ENCODE results near the gene ARL3. TPM values are rescaled to one million over a fixed set of nuclear protein-coding genes. Genes with fewer than 3 reads are reported as not detected.

Gene ARL3
- total RNA-seq, 2 experiments from 2014 or later, result 0.99 to 1.3 TPM

GRCh38 chr10:102682416-102682815 lies 31.8 kb downstream of the ARL3 start:
- Histone ChIP-seq H3K27ac (ENCODE audit: low read depth in 1 of 2, low read length in 2 of 2) (no peak overlapping the region), H3K27me3 (ENCODE audit: control insufficient read depth in 1 of 2, insufficient read depth in 2 of 2, low read length in 2 of 2) (no peaks in the 10 kb centered on the region), H3K4me1 (ENCODE audit: insufficient read depth, low read length) (peaks cover 19% of the 10 kb centered on the region), H3K9me3 (ENCODE audit: control insufficient read depth in 1 of 2, insufficient read depth in 1 of 2, low read length in 2 of 2) (no peaks in the 10 kb centered on the region), H3K36me3 (ENCODE audit: insufficient read depth, low read length) (peaks cover 5% of the 10 kb centered on the region), H3K4me3 (ENCODE audit: low read length) (no peak overlapping the region)
- CTCF ChIA-PET, result interaction anchor here (0.8 kb wide), 1 partner anchor 38 kb away, joined by 3 read pairs; the partner anchor contains the start of gene TRIM8
- Mint-ChIP-seq H3K27ac (no peak overlapping the region), H3K4me1 (ENCODE audit: low read depth) (peaks cover 33% of the 10 kb centered on the region), H3K9me3 (no peaks in the 10 kb centered on the region), H3K27me3 (no peaks in the 10 kb centered on the region), H3K4me3 (no peak overlapping the region), H3K36me3 (ENCODE audit: low read depth) (peaks cover 17% of the 10 kb centered on the region)
- POLR2A ChIA-PET, result interaction anchor here (0.8 to 1.2 kb wide), 4 partner anchors 8 to 299 kb away, joined by 3 read pairs; no protein-coding TSS in a partner anchor
- ATAC-seq (ENCODE audit: poor library complexity), result peak; percentile 92
- TF ChIP-seq, protein P1, sequence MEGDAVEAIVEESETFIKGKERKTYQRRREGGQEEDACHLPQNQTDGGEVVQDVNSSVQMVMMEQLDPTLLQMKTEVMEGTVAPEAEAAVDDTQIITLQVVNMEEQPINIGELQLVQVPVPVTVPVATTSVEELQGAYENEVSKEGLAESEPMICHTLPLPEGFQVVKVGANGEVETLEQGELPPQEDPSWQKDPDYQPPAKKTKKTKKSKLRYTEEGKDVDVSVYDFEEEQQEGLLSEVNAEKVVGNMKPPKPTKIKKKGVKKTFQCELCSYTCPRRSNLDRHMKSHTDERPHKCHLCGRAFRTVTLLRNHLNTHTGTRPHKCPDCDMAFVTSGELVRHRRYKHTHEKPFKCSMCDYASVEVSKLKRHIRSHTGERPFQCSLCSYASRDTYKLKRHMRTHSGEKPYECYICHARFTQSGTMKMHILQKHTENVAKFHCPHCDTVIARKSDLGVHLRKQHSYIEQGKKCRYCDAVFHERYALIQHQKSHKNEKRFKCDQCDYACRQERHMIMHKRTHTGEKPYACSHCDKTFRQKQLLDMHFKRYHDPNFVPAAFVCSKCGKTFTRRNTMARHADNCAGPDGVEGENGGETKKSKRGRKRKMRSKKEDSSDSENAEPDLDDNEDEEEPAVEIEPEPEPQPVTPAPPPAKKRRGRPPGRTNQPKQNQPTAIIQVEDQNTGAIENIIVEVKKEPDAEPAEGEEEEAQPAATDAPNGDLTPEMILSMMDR (IDR thresholded peaks at IDR 0.05), result no peak
- DNase-seq, result peak in 4 of 14 experiments; percentile 29 to 56 (median 52)
- intact Hi-C loops (cut with DNase I, micrococcal nuclease), result no loop called here

- TF ChIP-seq, protein P1 (IDR thresholded peaks at IDR 0.05), result no peak
- CTCF ChIA-PET, result interaction anchor here (0.8 kb wide), 1 partner anchor 37 kb away, joined by 3 read pairs; the partner anchor contains the start of gene TRIM8
- intact Hi-C loops (cut with DNase I, micrococcal nuclease), result no loop called here
- H3K27me3 Mint-ChIP-seq, result no peaks in the 10 kb centered on the region
- Histone ChIP-seq H3K27me3 (ENCODE audit: control insufficient read depth in 1 of 2, insufficient read depth in 2 of 2, low read length in 2 of 2) (no peaks in the 10 kb centered on the region), H3K27ac (ENCODE audit: low read depth in 1 of 2, low read length in 2 of 2) (no peak overlapping the region), H3K36me3 (ENCODE audit: insufficient read depth, low read length) (peaks cover 5% of the 10 kb centered on the region), H3K9me3 (ENCODE audit: control insufficient read depth in 1 of 2, insufficient read depth in 1 of 2, low read length in 2 of 2) (no peaks in the 10 kb centered on the region), H3K4me3 (ENCODE audit: low read length) (no peak overlapping the region), H3K4me1 (ENCODE audit: insufficient read depth, low read length) (peaks cover 27% of the 10 kb centered on the region)
- POLR2A ChIA-PET, result interaction anchor here (1.2 kb wide), 1 partner anchor 37 kb away, joined by 3 read pairs; no protein-coding TSS in a partner anchor
- H3K4me1 Mint-ChIP-seq (ENCODE audit: low read depth), result peaks cover 39% of the 10 kb centered on the region
- no peaks in the 10 kb centered on the region for H3K9me3 Mint-ChIP-seq
- H3K4me3 Mint-ChIP-seq, result no peak overlapping the region
- no peak for DNase-seq
- H3K36me3 Mint-ChIP-seq (ENCODE audit: low read depth), result peaks cover 17% of the 10 kb centered on the region
- H3K27ac Mint-ChIP-seq, result no peak overlapping the region
- no peak for ATAC-seq (ENCODE audit: poor library complexity)
Measured at GRCh38 chr10:102681696-102682095, 32.5 kb downstream of the ARL3 start.

DNA sequence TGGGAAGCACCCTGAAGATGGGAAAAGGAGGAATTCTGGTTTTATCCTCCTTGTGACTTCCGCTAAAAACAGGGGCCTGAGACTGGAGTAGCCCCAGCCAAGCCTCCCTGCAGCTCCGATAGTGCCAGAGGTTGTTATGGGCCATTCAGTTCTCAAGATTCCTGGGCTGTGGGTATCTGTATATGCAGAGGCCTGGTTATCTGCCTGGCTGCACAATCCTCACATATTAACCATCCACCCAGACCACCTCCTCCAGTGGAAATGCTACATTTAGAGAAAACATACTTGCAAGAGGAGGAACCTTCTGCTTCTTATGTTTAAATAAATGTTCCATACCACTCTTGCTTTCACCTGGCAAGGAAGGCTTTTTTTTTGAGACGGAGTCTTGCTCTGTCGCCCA lies 34.6 kb downstream of the ARL3 start:
- ChIA-PET CTCF (interaction anchor here (1.3 to 2.0 kb wide), 2 partner anchors 35 kb away, joined by 4 to 5 read pairs; partner anchors contain the start of genes ARL3 and SFXN2), POLR2A (interaction anchor here (1.0 to 1.4 kb wide), 2 partner anchors 19 to 33 kb away, joined by 3 to 5 read pairs; no protein-coding TSS in a partner anchor)
- Histone ChIP-seq H3K36me3 (ENCODE audit: insufficient read depth, low read length) (peaks cover 3% of the 10 kb centered on the region), H3K27me3 (ENCODE audit: control insufficient read depth in 1 of 2, insufficient read depth in 2 of 2, low read length in 2 of 2) (no peaks in the 10 kb centered on the region), H3K9me3 (ENCODE audit: control insufficient read depth in 1 of 2, insufficient read depth in 1 of 2, low read length in 2 of 2) (no peaks in the 10 kb centered on the region), H3K4me1 (ENCODE audit: insufficient read depth, low read length) (peaks cover 48% of the 10 kb centered on the region), H3K4me3 (ENCODE audit: low read length) (no peak overlapping the region), H3K27ac (ENCODE audit: low read depth in 1 of 2, low read length in 2 of 2) (no peak overlapping the region)
- Mint-ChIP-seq H3K4me3 (no peak overlapping the region), H3K27me3 (no peaks in the 10 kb centered on the region), H3K4me1 (ENCODE audit: low read depth) (peaks cover 60% of the 10 kb centered on the region), H3K36me3 (ENCODE audit: low read depth) (peaks cover 11% of the 10 kb centered on the region), H3K9me3 (no peaks in the 10 kb centered on the region), H3K27ac (no peak overlapping the region)
- no peak for ATAC-seq (ENCODE audit: poor library complexity)
- intact Hi-C loops (cut with DNase I, micrococcal nuclease), result loop anchor here in 1 of 2 experiments (5.0 kb wide), 1 partner anchor 33 kb away; the partner anchor contains the start of genes ARL3 and SFXN2
- no peak for DNase-seq
- TF ChIP-seq, protein P1 (IDR thresholded peaks at IDR 0.05), result no peak

Measured in CD4-positive, alpha-beta T cell (primary cell).